Activated T-cell treated with anti-CD3 and anti-CD28 coated beads for 1 hour (primary cell): Measurements from ENCODE around the gene OR10A6.

Source experiments
- DNase-seq: peaks from one replicate; pipeline ENCODE4 v3.0.0-alpha.2; 2020; ENCODE audit warnings: low read depth

Gene OR10A6, protein sequence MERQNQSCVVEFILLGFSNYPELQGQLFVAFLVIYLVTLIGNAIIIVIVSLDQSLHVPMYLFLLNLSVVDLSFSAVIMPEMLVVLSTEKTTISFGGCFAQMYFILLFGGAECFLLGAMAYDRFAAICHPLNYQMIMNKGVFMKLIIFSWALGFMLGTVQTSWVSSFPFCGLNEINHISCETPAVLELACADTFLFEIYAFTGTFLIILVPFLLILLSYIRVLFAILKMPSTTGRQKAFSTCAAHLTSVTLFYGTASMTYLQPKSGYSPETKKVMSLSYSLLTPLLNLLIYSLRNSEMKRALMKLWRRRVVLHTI

DNA sequence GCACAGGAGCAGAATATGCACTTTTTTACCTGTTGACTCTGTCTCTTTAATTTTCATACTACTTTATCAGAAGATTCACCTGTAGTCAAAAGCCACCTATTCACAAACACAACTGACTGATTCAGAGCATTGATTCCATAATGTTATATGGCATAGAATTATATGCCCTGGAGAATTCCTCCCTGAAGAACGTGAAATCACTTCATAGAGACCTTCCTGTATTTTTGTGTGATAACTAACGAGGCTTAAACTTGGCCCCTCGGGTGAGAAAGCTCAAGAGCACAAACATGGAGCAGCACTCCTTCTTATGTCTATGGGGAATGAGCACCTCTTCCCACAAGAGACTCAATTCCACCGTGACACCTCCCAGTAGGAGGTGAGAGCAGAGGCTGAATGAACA lies at the start of gene OR10A6:
Gene OR10A6 (minus strand): TSS at position 101 of the 400 bp plus-strand sequence. CDS start 2,606 bp downstream, outside the sequence.
- DNase-seq = no peak

GRCh38 chr11:7977232-7977917 lies 46.3 kb upstream of the OR10A6 start:
- DNase-seq = no peak

- DNase-seq = no peak
These were observed 43.6 kb upstream of the OR10A6 start for GRCh38 chr11:7974668-7975067.

GRCh38 chr11:7973011-7973410 lies 41.9 kb upstream of the OR10A6 start:
- DNase-seq = no peak

- no peak for DNase-seq
These were observed 40.8 kb upstream of the OR10A6 start for GRCh38 chr11:7971846-7972245.

DNA sequence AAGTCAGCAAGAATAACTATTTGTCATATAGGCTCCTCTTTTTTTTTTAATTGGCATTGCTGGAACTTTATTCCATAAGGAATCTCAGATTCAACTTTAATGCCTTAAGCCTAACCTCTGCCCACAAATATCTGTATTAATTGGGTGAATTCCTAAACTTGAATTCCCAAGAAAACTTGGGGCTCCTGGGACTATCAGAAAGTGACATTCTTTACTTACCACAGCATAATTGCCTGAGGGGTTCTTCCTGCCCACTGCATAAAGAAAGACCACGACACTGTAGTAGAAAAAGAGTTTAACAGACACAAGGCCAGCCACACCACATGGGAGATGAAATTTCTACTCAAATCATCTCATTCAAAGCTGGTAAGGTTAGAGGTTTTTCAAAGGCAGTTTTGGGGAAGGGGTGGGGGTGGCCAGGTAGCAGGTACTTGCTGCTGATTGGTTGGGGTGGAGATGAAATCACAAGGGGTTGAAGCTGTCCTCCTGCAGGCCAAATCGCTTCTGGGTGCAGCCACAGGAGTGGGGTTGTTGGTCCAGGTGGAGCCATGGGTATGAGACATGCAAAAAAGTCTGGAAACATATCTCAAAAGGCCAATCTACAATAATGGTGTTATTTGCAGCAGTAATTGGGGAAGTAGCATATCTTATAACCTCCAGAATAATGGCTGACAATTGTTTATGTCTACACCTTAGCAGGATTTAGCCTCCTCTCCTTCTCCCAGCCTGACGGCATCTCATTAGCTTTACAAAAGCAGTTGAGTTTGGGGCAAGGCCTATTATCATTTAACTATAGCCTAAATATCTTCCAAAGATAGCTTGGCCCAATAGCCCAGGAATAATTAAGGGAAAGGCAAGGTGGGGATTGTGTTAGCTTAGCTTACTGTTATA lies 38.9 kb upstream of the OR10A6 start:
- DNase-seq = no peak

- DNase-seq = no peak
These were observed 37.6 kb upstream of the OR10A6 start for GRCh38 chr11:7968686-7969085.

- DNase-seq = no peak
These were observed 36.8 kb upstream of the OR10A6 start for GRCh38 chr11:7967826-7968225.

GRCh38 chr11:7967097-7967496 lies 36.0 kb upstream of the OR10A6 start:
- no peak for DNase-seq

- DNase-seq = no peak
These were observed 34.3 kb upstream of the OR10A6 start, which contains the start of gene NLRP10 for GRCh38 chr11:7965386-7965785. NLRP10 (minus strand) TSS chr11:7965447; CDS start chr11:7963495, 1,952 bp downstream.

DNA sequence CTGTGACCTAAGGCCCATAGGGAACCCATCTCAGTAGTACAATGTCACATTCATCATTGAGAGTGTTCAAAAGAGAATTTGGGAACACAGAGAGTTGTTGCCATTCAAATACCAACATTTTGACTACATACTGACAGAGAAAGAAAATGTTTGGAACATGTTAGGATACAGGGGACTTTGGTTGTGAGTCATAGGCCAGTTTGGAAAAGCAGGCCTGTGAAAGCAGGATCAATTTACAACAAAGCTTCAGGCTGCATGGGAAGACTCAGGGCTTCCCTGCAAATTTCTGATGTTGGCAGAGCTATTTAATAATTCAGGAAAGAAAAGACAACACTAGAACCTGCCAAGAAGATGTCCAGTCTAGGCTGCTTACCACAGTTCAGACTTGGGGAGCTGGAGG lies 33.8 kb upstream of the OR10A6 start:
- DNase-seq = no peak

DNA sequence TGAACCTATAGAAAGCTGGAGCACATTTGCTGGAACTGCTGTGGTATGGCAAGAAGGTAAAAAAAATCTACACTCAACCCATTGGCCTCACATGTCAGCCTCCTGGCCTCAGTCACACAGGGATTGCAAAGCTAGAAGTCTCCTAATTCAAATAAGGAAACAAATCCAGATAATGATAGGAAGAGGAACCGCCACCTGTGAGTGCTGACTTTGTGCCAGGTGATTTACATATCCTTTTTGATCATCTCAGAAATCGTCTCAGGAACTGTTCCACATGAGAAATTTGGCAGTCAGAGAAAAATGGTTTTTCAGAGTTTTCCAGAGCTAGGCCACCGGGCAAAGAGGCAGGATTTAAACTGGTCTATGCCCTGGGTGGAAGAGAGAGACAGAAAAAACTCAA lies 33.2 kb upstream of the OR10A6 start:
- no peak for DNase-seq

- DNase-seq = no peak
These were observed 24.1 kb upstream of the OR10A6 start for GRCh38 chr11:7955191-7955590.

DNA sequence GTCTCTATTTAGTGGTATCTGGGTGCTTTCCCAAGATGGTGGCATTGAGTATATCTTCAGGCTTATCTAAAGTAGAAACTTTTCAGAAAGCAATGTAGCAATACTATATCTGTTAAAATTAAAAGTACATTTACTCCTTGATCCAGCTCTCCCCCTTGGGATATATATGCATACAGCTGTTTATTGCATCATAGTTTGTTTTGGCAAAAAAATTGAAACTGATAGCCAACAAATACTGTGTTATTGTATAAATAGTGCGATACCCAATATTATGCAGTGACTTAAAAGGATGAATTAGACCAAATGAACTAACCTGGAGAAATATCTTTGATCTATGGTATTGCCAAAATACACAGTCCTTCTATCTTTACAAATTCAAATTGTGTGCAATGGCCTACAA lies 18.9 kb upstream of the OR10A6 start:
- no peak for DNase-seq

DNA sequence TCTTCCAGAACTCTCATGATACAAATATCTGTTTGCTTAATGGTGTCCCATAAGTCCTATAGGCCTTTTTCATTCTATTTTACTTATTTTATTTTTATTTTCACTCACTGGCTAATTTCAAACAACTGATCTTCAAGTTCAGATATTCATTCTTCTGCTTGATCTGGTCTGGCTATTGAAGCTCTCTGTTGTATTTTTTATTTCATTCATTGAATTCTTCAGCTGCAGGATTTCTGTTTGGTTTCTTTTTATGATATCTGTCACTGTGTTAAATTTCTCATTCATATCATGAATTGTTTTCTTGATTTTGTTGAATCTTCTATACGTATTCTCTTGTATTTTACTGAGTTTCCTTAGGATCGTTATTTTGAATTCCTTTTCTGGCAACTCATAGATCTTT lies 13.1 kb upstream of the OR10A6 start:
- no peak for DNase-seq

- no peak for DNase-seq
These were observed 10.5 kb upstream of the OR10A6 start, which contains the start of gene OR10A3 for GRCh38 chr11:7941608-7942007. OR10A3 (minus strand) TSS chr11:7941708; CDS start chr11:7939520, 2,188 bp downstream.

DNA sequence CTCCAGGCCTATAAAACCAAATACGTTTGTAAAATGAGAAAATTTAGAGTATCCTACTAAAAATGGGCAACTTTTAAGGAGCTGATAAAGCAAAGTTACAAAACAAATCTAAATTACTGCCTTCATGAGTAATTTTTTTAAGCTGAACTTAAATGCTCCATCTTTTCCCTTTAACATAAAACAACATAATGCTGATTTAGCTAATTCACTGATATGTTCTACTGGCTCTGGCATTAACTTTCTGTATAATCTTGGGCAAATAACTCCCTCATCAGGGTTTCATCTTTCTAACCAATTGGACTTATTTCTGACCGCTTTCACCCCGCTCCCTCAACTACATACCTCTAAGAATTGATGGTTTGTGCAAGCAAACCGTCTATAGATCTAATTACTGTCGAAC lies 10.1 kb upstream of the OR10A6 start:
- DNase-seq = no peak

- no peak for DNase-seq
These were observed 5.5 kb upstream of the OR10A6 start for GRCh38 chr11:7936615-7937014.

DNA sequence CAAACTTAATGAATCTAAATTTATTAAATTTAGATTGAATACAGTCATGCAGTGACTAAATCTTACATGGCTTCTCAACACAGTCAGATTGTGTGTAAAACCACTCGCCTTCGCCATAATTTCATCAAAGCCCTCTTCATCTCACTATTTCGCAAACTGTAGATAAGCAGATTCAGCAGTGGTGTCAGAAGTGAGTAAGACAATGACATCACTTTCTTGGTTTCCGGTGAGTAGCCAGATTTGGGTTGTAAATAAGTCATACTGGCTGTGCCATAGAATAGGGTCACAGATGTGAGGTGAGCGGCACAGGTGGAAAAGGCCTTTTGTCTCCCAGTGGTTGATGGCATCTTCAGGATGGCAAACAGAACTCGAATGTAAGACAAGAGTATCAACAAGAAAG lies 3.4 kb downstream of the OR10A6 start:
- no peak for DNase-seq

DNA sequence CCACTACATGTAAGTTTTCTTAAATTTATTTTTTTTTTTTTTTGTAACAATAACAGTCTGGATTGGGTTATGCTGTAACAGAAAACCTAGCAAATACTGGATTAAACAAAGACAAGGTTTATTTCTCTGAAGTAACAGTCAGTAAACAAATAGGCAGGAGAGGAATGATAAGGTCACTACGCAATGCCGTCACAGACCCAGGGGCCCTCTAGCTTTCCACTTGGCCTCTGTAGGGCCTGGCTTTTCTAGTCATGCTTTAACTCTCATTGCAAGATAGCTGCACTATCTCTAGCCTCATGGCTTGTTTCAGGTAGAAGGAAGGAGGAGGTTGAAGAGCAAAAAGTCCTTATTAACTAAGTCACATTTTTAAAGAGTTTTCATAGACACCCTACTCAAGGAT lies 6.5 kb downstream of the OR10A6 start:
- no peak for DNase-seq

DNA sequence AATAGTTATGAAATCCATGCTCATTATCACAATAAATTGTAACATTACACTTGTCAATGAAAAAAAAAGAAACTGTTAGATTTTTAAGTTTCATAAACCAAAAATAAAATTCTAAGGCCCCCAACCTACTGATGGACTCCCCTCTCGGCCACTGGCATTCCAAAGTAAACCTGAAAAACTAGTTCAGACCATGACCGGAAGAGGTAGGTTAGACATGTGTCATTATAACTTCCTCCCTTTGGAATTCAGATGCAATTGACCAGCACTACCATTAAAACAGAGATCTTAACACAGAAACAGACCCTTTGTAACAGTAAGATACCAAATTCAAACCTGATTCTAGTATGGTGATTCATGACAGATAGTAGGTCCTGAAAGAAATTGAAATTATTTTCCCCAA lies 12.9 kb downstream of the OR10A6 start:
- DNase-seq = no peak

DNA sequence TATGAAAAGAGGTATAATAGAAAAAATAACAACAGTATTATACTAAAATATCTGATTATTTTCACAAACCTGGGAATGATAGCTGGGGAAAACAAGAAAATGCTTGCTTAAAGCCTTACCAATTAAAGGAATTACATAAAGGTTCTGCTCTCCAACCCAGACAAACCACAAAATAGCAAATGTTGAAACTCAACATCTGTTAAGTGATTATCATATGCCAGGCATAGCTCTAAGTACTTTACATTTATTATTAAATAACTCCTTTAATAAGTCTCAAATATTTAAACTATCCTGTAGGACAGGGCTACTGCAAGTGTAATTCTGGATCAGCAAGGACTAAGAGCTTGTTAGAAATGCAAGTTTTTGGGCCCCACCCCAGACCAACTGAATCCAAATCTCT lies 20.1 kb downstream of the OR10A6 start:
- DNase-seq = no peak
